SW 1271 (cell line): Measurements from ENCODE around the gene TSPAN4.
A peak's percentile ranks its signal among the peaks of the same experiment; 100 is the strongest.

Experiments
- DNase-seq, 2 experiments: peaks; one replicate each; lab custom pipeline; 2025; lab: John Stamatoyannopoulos, UW

TSPAN4 gene

GRCh38 chr11:804599-804964, 38.1 kb upstream of the TSPAN4 start:
- no peak for DNase-seq

GRCh38 chr11:808427-809286, 34.0 kb upstream of the TSPAN4 start:
- DNase-seq: peak in 1 of 2 experiments; percentile 60

- DNase-seq: peak; percentile 96 to 97
Observed at GRCh38 chr11:809287-810039, 33.2 kb upstream of the TSPAN4 start, which contains the start of gene RPLP2. TSS of gene RPLP2 (plus strand) at chr11:809967. CDS start at chr11:810235, 268 bp downstream.

GRCh38 chr11:810040-810567, 32.5 kb upstream of the TSPAN4 start:
- DNase-seq: no peak

- DNase-seq: no peak
Observed at GRCh38 chr11:811446-812245, 31.0 kb upstream of the TSPAN4 start.

- DNase-seq: no peak
Observed at GRCh38 chr11:812390-812789, 30.3 kb upstream of the TSPAN4 start.

GRCh38 chr11:813072-813455, 29.6 kb upstream of the TSPAN4 start:
- DNase-seq: no peak

- no peak for DNase-seq
Observed at GRCh38 chr11:813456-814096, 29.1 kb upstream of the TSPAN4 start.

- no peak for DNase-seq
Observed at GRCh38 chr11:815675-816432, 26.8 kb upstream of the TSPAN4 start.

GRCh38 chr11:816433-816779, 26.2 kb upstream of the TSPAN4 start:
- no peak for DNase-seq

GRCh38 chr11:818396-819128, 24.1 kb upstream of the TSPAN4 start, which contains the start of gene PNPLA2:
TSS of gene PNPLA2 (plus strand) at chr11:818914. CDS start at chr11:819719, 805 bp downstream.
- DNase-seq: no peak

GRCh38 chr11:819129-819931, 23.3 kb upstream of the TSPAN4 start:
- peak in 1 of 2 experiments; percentile 82 for DNase-seq

GRCh38 chr11:819943-820649, 22.6 kb upstream of the TSPAN4 start:
- peak; percentile 86 to 89 for DNase-seq

- DNase-seq: peak in 1 of 2 experiments; percentile 81
Observed at GRCh38 chr11:820655-821511, 21.8 kb upstream of the TSPAN4 start.

GRCh38 chr11:821512-822371, 20.9 kb upstream of the TSPAN4 start:
- DNase-seq: no peak

GRCh38 chr11:823441-824291, 19.0 kb upstream of the TSPAN4 start:
- no peak for DNase-seq
